GM12878 (cell line): Measurements from ENCODE around the gene CNST. TPM values are rescaled to one million over a fixed set of nuclear protein-coding genes. Genes with fewer than 3 reads are reported as not detected.

Experiments used
- ATAC-seq: fragments of 200-7000 bp; cut with Tn5 transposase; 3 replicates; pipeline ENCODE4 v1.9.1; 2020; ENCODE audit warnings: mild to moderate bottlenecking, moderate library complexity
- BruUV-seq: library from RNA; stranded (reverse); fragments of 400-500 nt; replicated peaks from 2 replicates; lab custom pipeline; 2021; lab: Mats Ljungman, UMichigan
- CTCF ChIA-PET: fragments of 300-600 bp; sonication (Branson Sonifier 250); formaldehyde crosslinking; extraction: SDS; loops from one replicate; lab custom pipeline; 2021; ENCODE audit warnings: inconsistent platforms; lab: Yijun Ruan, JAX
- POLR2A ChIA-PET: fragments of 350-600 bp; formaldehyde crosslinking; extraction: SDS; loops from one replicate; lab custom pipeline; 2021; ENCODE audit warnings: inconsistent platforms; lab: Charles Lee
- RAD21 ChIA-PET: fragments of 300-600 bp; sonication (Branson Sonifier 250); formaldehyde crosslinking; loops from one replicate; lab custom pipeline; 2023; ENCODE audit warnings: antibody characterized with exemption; ENCODE audit not compliant: unreplicated experiment; lab: Charles Lee
- SMC1A ChIA-PET: fragments of 300-600 bp; sonication (Branson Sonifier 250); formaldehyde crosslinking; loops from one replicate; lab custom pipeline; 2023; ENCODE audit not compliant: unreplicated experiment, uncharacterized antibody; lab: Charles Lee
- DNase-seq: peaks from one replicate; pipeline ENCODE4 v3.0.0-alpha.2; 2011; ENCODE audit warnings: low read depth, low spot score
- FAIRE-seq: peaks from 3 replicates; lab custom pipeline; 2011; peaks lifted over from hg19 to GRCh38; lab: Jason Lieb, UNC
- H2AFZ ChIP-seq: 2 replicates; pipeline ENCODE4 v1.6.0; 2011; ENCODE audit warnings: low read depth, low read length, control low read depth; ENCODE audit not compliant: control insufficient read depth
- H3K27ac ChIP-seq: 2 replicates; pipeline ENCODE4 v1.5.1; 2011; ENCODE audit warnings: control low read depth; ENCODE audit not compliant: control insufficient read depth, insufficient read depth
- H3K27me3 ChIP-seq, 2 experiments: replicated peaks in 1 of 2; 2 replicates each; pipeline versions ENCODE4 v1.6.0 to v1.6.1; 2011; ENCODE audit warnings: low read length in 1 of 2; ENCODE audit not compliant: control insufficient read depth in 2 of 2, insufficient read depth in 2 of 2
- H3K36me3 ChIP-seq, 2 experiments: 2 replicates each; pipeline ENCODE4 v1.5.1; 2011; ENCODE audit warnings: low read length in 1 of 2; ENCODE audit not compliant: control insufficient read depth in 2 of 2, insufficient read depth in 2 of 2
- H3K4me1 ChIP-seq: 2 replicates; pipeline ENCODE4 v1.6.1; 2011; ENCODE audit warnings: mild to moderate bottlenecking, low read length, moderate library complexity, mixed read lengths; ENCODE audit not compliant: control insufficient read depth, insufficient read depth
- H3K4me2 ChIP-seq: 2 replicates; pipeline ENCODE4 v1.6.0; 2011; ENCODE audit warnings: control low read depth; ENCODE audit not compliant: control insufficient read depth, insufficient read depth
- H3K4me3 ChIP-seq: fragments of 200-600 bp; sonication (generic); 2 replicates; pipeline ENCODE4 v1.5.1; 2016
- H3K79me2 ChIP-seq: 2 replicates; pipeline ENCODE4 v1.6.0; 2011; ENCODE audit warnings: low read length; ENCODE audit not compliant: control insufficient read depth, insufficient read depth
- H3K9ac ChIP-seq: 2 replicates; pipeline ENCODE4 v1.8.0; 2011; ENCODE audit warnings: low read length, control low read depth, mixed read lengths; ENCODE audit not compliant: control insufficient read depth, insufficient read depth
- H3K9me3 ChIP-seq: replicated peaks from 3 replicates; pipeline ENCODE4 v1.5.1; 2011; ENCODE audit warnings: mild to moderate bottlenecking, low read length; ENCODE audit not compliant: control insufficient read depth, insufficient read depth
- H4K20me1 ChIP-seq: 2 replicates; pipeline ENCODE4 v1.6.0; 2011; ENCODE audit not compliant: control insufficient read depth, insufficient read depth
- NFXL1 ChIP-seq: fragments of 450-650 bp; IDR thresholded peaks from 2 replicates; pipeline ENCODE4 v1.6.1; 2017; ENCODE audit warnings: antibody characterized with exemption, mild to moderate bottlenecking, borderline replicate concordance
- POLR2AphosphoS5 ChIP-seq: IDR thresholded peaks from 2 replicates; pipeline ENCODE4 v1.6.1; 2011; ENCODE audit warnings: mild to moderate bottlenecking, low read length, inconsistent platforms
- REST ChIP-seq: IDR thresholded peaks from 2 replicates; pipeline ENCODE4 v1.6.1; 2012; ENCODE audit warnings: mild to moderate bottlenecking, low read depth, low read length
- ZNF622 ChIP-seq: fragments of 450-650 bp; IDR thresholded peaks from 2 replicates; pipeline ENCODE4 v1.6.1; 2017; ENCODE audit warnings: mild to moderate bottlenecking, inconsistent platforms
- WGBS: methylation state at CpG from one replicate; pipeline ENCODE4 v1.1.6; 2016; ENCODE audit warnings: low lambda C conversion rate; ENCODE audit not compliant: insufficient replicate concordance, insufficient coverage; ENCODE audit errors: missing lambda C conversion rate; 5-methylcytosine and 5-hydroxymethylcytosine counted together
- in situ Hi-C: fragments of 300-500 bp; cut with MboI; formaldehyde crosslinking; loops from 9 replicates; pipeline ENCODE4 v1.14.3; 2018; ENCODE audit warnings: mixed read lengths
- intact Hi-C: fragments of 100-400 bp; cut with micrococcal nuclease; formaldehyde crosslinking; loops from one replicate; pipeline ENCODE4 v1.14.2; 2022; ENCODE audit not compliant: unreplicated experiment
- polyA plus RNA-seq, 11 experiments: library from polyadenylated mRNA; depleted of rRNA in 4 of 11; unstranded in 6 of 11; stranded (reverse) in 5 of 11; fragments of >200 nt; fragmentation: Nextera tagmentation in 4 of 11; fragmentation: Illumina TruSeq in 1 of 11; extraction: Ambion mirVana in 4 of 11; extraction: Trizol in 1 of 11; gene quantifications; 1 replicate in 1 of 11; 2 replicates in 10 of 11; pipeline versions ENCODE4 v1.2.1 to v1.2.3, GENCODE V29; 2011 to 2016; ENCODE audit warnings: inconsistent platforms in 2 of 11, missing spikeins in 2 of 11, low read depth in 1 of 11
- total RNA-seq, 4 experiments: library from RNA; depleted of rRNA in 3 of 4; stranded (reverse); fragments of >200 nt in 3 of 4; fragmentation: Illumina TruSeq in 1 of 4; extraction: Trizol in 1 of 4; gene quantifications; 2 replicates each; pipeline versions ENCODE4 v1.2.1 to v1.2.3, GENCODE V29; 2013 to 2021

Gene CNST
- total and polyA plus RNA-seq, 10 of the 15 experiments (the other 5 are each of a cell fraction or from before 2014, with no cell fraction given): 4.8 to 16.2 (median 12.3) TPM

DNA sequence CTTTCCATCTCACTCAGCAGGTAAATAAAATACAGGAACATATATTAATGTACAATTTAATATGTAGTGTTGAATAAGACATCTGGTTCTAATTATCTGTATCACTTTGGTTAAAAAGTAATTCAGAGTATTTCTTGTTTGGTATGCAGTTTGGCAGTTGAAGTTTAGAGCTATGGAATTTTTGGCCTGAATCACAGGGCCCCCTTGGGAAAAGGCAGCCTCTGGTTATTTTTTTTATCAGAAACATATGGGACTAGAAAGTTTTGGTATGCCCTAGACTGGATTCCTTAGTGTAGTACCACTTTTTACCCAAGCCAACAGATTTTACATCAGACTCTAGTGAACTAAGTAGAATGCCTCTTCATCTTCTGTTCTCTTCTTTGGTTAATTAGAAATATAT is 26.4 kb downstream of the CNST start (continued):
- TF ChIP-seq REST: no peak
- TF ChIP-seq, all 136 proteins: peak for 0

DNA sequence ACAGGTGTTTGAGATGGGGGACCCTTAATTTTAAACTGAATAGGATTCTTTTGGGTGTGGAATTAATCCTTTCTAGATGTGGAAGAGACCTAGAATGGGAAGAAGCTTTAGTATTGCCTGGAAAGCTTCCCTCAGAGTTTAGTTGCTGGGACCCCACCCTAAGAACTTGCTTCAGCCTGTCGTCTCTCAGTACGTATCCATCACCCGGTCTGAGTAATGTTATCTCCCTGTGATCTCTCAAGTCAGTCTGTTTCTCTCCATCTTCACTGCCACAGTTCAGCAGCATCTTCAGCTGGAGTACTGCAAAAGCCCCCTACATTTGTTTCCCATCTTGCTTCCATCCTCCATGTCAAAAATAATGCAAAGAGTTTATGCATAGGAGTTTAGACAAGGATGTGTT is 28.9 kb downstream of the CNST start:
- peaks cover 12% of the 10 kb centered on the region; the same call in 1 of the 2 replicates for H3K4me1 ChIP-seq

More for the DNA sequence above, 28.9 kb downstream of the CNST start:
- no peaks in the 10 kb centered on the region for H3K27me3 ChIP-seq
- TF ChIP-seq NFXL1: no peak
- no peak for TF ChIP-seq POLR2AphosphoS5
- TF ChIP-seq ZNF622: no peak
- H3K79me2 ChIP-seq: peaks cover 4% of the 10 kb centered on the region
- H3K9me3 ChIP-seq: peaks cover 2% of the 10 kb centered on the region; the same call in 1 of the 3 replicates
- 85% methylated on average over 3 of the region's 3 CpGs for WGBS
- no peak overlapping the region for H3K4me2 ChIP-seq
- ChIA-PET SMC1A (interaction anchor here (0.6 to 1.3 kb wide), 4 partner anchors 9 to 585 kb away, joined by 3 to 5 read pairs (median 3); no protein-coding TSS in a partner anchor), RAD21 (interaction anchor here (1.4 kb wide), 1 partner anchor 22 kb away, joined by 3 read pairs; no protein-coding TSS in a partner anchor), CTCF (interaction anchor here (0.7 to 0.9 kb wide), 2 partner anchors 160 to 328 kb away, joined by 3 read pairs; no protein-coding TSS in a partner anchor), POLR2A (no interaction called here)
- in situ Hi-C loops (no loop called here), intact Hi-C loops (no loop called here)
- H2AFZ ChIP-seq: no peak overlapping the region
- ATAC-seq (no peak), FAIRE-seq (no peak), DNase-seq (no peak)
- H3K4me3 ChIP-seq: no peak overlapping the region
- H4K20me1 ChIP-seq: no peaks in the 10 kb centered on the region
- H3K36me3 ChIP-seq: peaks cover 0 to 6% of the 10 kb centered on the region in 2 experiments; a peak in 1 of 4 replicates
- BruUV-seq: no TSS peak
- H3K27ac ChIP-seq: no peak overlapping the region
- no peak overlapping the region for H3K9ac ChIP-seq
